Astrocyte (in vitro differentiated cells and primary cell): ENCODE results near the gene PHAX. TPM values are rescaled to one million over a fixed set of nuclear protein-coding genes. Genes with fewer than 3 reads are reported as not detected.
"Not testable (repeated sequence)": the region's sequence is repeated elsewhere in the genome, so short reads cannot be mapped to it uniquely, and the experiment has no call there.

Source experiments
- DNase-seq: peaks from one replicate; pipeline ENCODE4 v3.0.0-alpha.2; 2010; ENCODE audit warnings: low read depth
- FAIRE-seq: peaks from 2 replicates; lab custom pipeline; 2011; peaks lifted over from hg19 to GRCh38; lab: Jason Lieb, UNC
- H2AFZ ChIP-seq: 2 replicates; pipeline ENCODE4 v1.6.0; 2012; ENCODE audit warnings: low read depth, low read length, inconsistent platforms
- H3K27ac ChIP-seq: 2 replicates; pipeline ENCODE4 v1.5.1; 2011; ENCODE audit warnings: low read depth, low read length, inconsistent platforms
- H3K27me3 ChIP-seq: 2 replicates; pipeline ENCODE4 v1.6.0; 2011; ENCODE audit warnings: low read length, inconsistent platforms; ENCODE audit not compliant: insufficient read depth
- H3K36me3 ChIP-seq: 2 replicates; pipeline ENCODE4 v1.5.1; 2011; ENCODE audit warnings: low read length, inconsistent platforms; ENCODE audit not compliant: insufficient read depth
- H3K4me1 ChIP-seq: 2 replicates; pipeline ENCODE4 v1.5.1; 2011; ENCODE audit warnings: low read length, inconsistent platforms; ENCODE audit not compliant: insufficient read depth
- H3K4me2 ChIP-seq: 2 replicates; pipeline ENCODE4 v1.6.0; 2012; ENCODE audit warnings: low read length, inconsistent platforms
- H3K4me3 ChIP-seq: 2 replicates; pipeline ENCODE4 v1.5.1; 2011; ENCODE audit warnings: low read depth, mild to moderate bottlenecking, low read length, inconsistent platforms; ENCODE audit not compliant: insufficient read depth
- H3K79me2 ChIP-seq: 2 replicates; pipeline ENCODE4 v1.6.0; 2012; ENCODE audit warnings: mild to moderate bottlenecking, low read length, inconsistent platforms; ENCODE audit not compliant: insufficient read depth
- H3K9ac ChIP-seq: 2 replicates; pipeline ENCODE4 v1.6.0; 2012; ENCODE audit warnings: mild to moderate bottlenecking, low read length, inconsistent platforms
- H3K9me3 ChIP-seq: 2 replicates; pipeline ENCODE4 v1.5.1; 2012; ENCODE audit warnings: low read depth, mild to moderate bottlenecking, low read length, inconsistent platforms; ENCODE audit not compliant: insufficient read depth
- H4K20me1 ChIP-seq: 2 replicates; pipeline ENCODE4 v1.6.0; 2012; ENCODE audit warnings: low read length, inconsistent platforms; ENCODE audit not compliant: insufficient read depth
- H3K27ac Mint-ChIP-seq: one replicate; pipeline ENCODE4 v1.8.0; 2021; ENCODE audit warnings: mild to moderate bottlenecking, mixed read lengths; ENCODE audit not compliant: unreplicated experiment
- H3K27me3 Mint-ChIP-seq: one replicate; pipeline ENCODE4 v1.8.0; 2021; ENCODE audit warnings: low read depth, mixed read lengths; ENCODE audit not compliant: unreplicated experiment
- H3K36me3 Mint-ChIP-seq: one replicate; pipeline ENCODE4 v1.8.0; 2021; ENCODE audit warnings: low read depth, mixed read lengths; ENCODE audit not compliant: unreplicated experiment
- H3K4me1 Mint-ChIP-seq: one replicate; pipeline ENCODE4 v1.8.0; 2021; ENCODE audit warnings: low read depth, mixed read lengths; ENCODE audit not compliant: unreplicated experiment
- H3K4me3 Mint-ChIP-seq: one replicate; pipeline ENCODE4 v1.8.0; 2021; ENCODE audit warnings: mild to moderate bottlenecking, moderate library complexity, mixed read lengths; ENCODE audit not compliant: unreplicated experiment
- H3K9me3 Mint-ChIP-seq: one replicate; pipeline ENCODE4 v1.8.0; 2021; ENCODE audit warnings: mild to moderate bottlenecking, mixed read lengths; ENCODE audit not compliant: unreplicated experiment
- CTCF ChIP-seq: IDR thresholded peaks from 2 replicates; pipeline ENCODE4 v1.5.1; 2011; ENCODE audit warnings: low read depth, mild to moderate bottlenecking, inconsistent platforms, low read length, moderate library complexity; ENCODE audit not compliant: insufficient read depth
- EZH2 ChIP-seq: IDR thresholded peaks from 2 replicates; pipeline ENCODE4 v1.6.1; 2012; ENCODE audit warnings: mild to moderate bottlenecking, low read length, inconsistent platforms; ENCODE audit not compliant: insufficient read depth
- total RNA-seq: library from RNA; stranded (reverse); gene quantifications from 2 replicates; pipeline ENCODE4 v1.2.1, GENCODE V29; 2021

The PHAX gene
- total RNA-seq, 1 donor from 2014 or later: 58.1 TPM

GRCh38 chr5:126664586-126664985 is 63.8 kb downstream of the PHAX start:
- no peaks in the 10 kb centered on the region for H3K36me3 Mint-ChIP-seq
- Histone ChIP-seq H3K9ac (no peak overlapping the region), H3K4me1 (no peaks in the 10 kb centered on the region), H3K27ac (no peak overlapping the region), H3K4me3 (no peak overlapping the region), H3K79me2 (no peaks in the 10 kb centered on the region), H3K4me2 (no peak overlapping the region), H3K27me3 (no peaks in the 10 kb centered on the region), H3K9me3 (no peaks in the 10 kb centered on the region), H3K36me3 (no peaks in the 10 kb centered on the region), H2AFZ (no peak overlapping the region), H4K20me1 (no peaks in the 10 kb centered on the region)
- peaks cover 2% of the 10 kb centered on the region for H3K9me3 Mint-ChIP-seq
- TF ChIP-seq EZH2 (no peak), CTCF (no peak)
- no peak overlapping the region for H3K27ac Mint-ChIP-seq
- no peak for FAIRE-seq
- no peak overlapping the region for H3K4me3 Mint-ChIP-seq
- no peaks in the 10 kb centered on the region for H3K4me1 Mint-ChIP-seq
- H3K27me3 Mint-ChIP-seq: no peaks in the 10 kb centered on the region
- DNase-seq: no peak

GRCh38 chr5:126670109-126670508 is 69.4 kb downstream of the PHAX start:
- not testable (repeated sequence) for H3K27ac Mint-ChIP-seq, H3K36me3 ChIP-seq, H2AFZ ChIP-seq, H3K4me1 Mint-ChIP-seq, H3K4me2 ChIP-seq, H3K4me3 Mint-ChIP-seq, H3K4me3 ChIP-seq, H3K4me1 ChIP-seq, H3K27ac ChIP-seq, H3K36me3 Mint-ChIP-seq, H3K9me3 Mint-ChIP-seq, H3K9ac ChIP-seq, H4K20me1 ChIP-seq, H3K9me3 ChIP-seq, H3K79me2 ChIP-seq, DNase-seq, H3K27me3 ChIP-seq, FAIRE-seq
- peaks cover 11% of the 10 kb centered on the region for H3K27me3 Mint-ChIP-seq

GRCh38 chr5:126671681-126672080 is 70.9 kb downstream of the PHAX start:
- not testable (repeated sequence) for H3K4me1 ChIP-seq, H3K9me3 ChIP-seq, H3K4me1 Mint-ChIP-seq, H4K20me1 ChIP-seq, H3K4me3 Mint-ChIP-seq, H3K4me2 ChIP-seq, H3K27ac ChIP-seq, H2AFZ ChIP-seq, H3K27ac Mint-ChIP-seq, H3K4me3 ChIP-seq, H3K36me3 Mint-ChIP-seq, H3K27me3 ChIP-seq, H3K9me3 Mint-ChIP-seq, H3K36me3 ChIP-seq, DNase-seq, H3K9ac ChIP-seq, FAIRE-seq, H3K79me2 ChIP-seq
- H3K27me3 Mint-ChIP-seq: peaks cover 11% of the 10 kb centered on the region

- no peak overlapping the region for H3K27ac ChIP-seq
- no peak overlapping the region for H3K4me3 ChIP-seq
- Mint-ChIP-seq H3K4me3 (no peak overlapping the region), H3K36me3 (no peaks in the 10 kb centered on the region), H3K27me3 (peaks cover 11% of the 10 kb centered on the region), H3K4me1 (no peaks in the 10 kb centered on the region), H3K9me3 (peaks cover 6% of the 10 kb centered on the region), H3K27ac (no peak overlapping the region)
- no peaks in the 10 kb centered on the region for H3K4me1 ChIP-seq
- no peaks in the 10 kb centered on the region for H3K27me3 ChIP-seq
- no peak overlapping the region for H3K4me2 ChIP-seq
- no peak for DNase-seq
- no peaks in the 10 kb centered on the region for H3K79me2 ChIP-seq
- H2AFZ ChIP-seq: no peak overlapping the region
- TF ChIP-seq CTCF: no peak
- TF ChIP-seq EZH2: no peak
- no peaks in the 10 kb centered on the region for H3K9me3 ChIP-seq
- H3K9ac ChIP-seq: no peak overlapping the region
- no peak for FAIRE-seq
- H3K36me3 ChIP-seq: no peaks in the 10 kb centered on the region
- no peaks in the 10 kb centered on the region for H4K20me1 ChIP-seq
Measured at GRCh38 chr5:126673477-126673876, 72.7 kb downstream of the PHAX start.
